ENCODE measurements around the gene TPRG1.

TPRG1 gene

GRCh38 chr3:189165092-189165612, 6.6 kb upstream of the TPRG1 start:
- no peak for DNase-seq (ENCODE audit: low read depth in 2 of 2)

GRCh38 chr3:189166321-189166720, 5.5 kb upstream of the TPRG1 start:
- no peak for DNase-seq (ENCODE audit: low read depth in 2 of 2)

GRCh38 chr3:189167027-189167766, 4.6 kb upstream of the TPRG1 start:
- no peak for DNase-seq (ENCODE audit: low read depth in 2 of 2)

GRCh38 chr3:189168711-189169110, 3.1 kb upstream of the TPRG1 start:
- no peak for DNase-seq (ENCODE audit: low read depth in 2 of 2)

GRCh38 chr3:189169728-189170127, 2.0 kb upstream of the TPRG1 start:
- DNase-seq (ENCODE audit: low read depth in 2 of 2) = no peak

GRCh38 chr3:189170559-189170958, 1.2 kb upstream of the TPRG1 start:
- DNase-seq (ENCODE audit: low read depth in 2 of 2) = no peak

- DNase-seq (ENCODE audit: low read depth in 2 of 2) = no peak
Observed at GRCh38 chr3:189172668-189173419, 1.1 kb downstream of the TPRG1 start.

- no peak for DNase-seq (ENCODE audit: low read depth in 2 of 2)
Observed at GRCh38 chr3:189184566-189184965, 12.8 kb downstream of the TPRG1 start.

- no peak for DNase-seq (ENCODE audit: low read depth in 2 of 2)
Observed at GRCh38 chr3:189186101-189186500, 14.3 kb downstream of the TPRG1 start.

- DNase-seq (ENCODE audit: low read depth in 2 of 2) = no peak
Observed at GRCh38 chr3:189188466-189188865, 16.7 kb downstream of the TPRG1 start.

GRCh38 chr3:189192725-189193124, 21.0 kb downstream of the TPRG1 start:
- DNase-seq (ENCODE audit: low read depth in 2 of 2) = no peak

- DNase-seq (ENCODE audit: low read depth in 2 of 2) = no peak
Observed at GRCh38 chr3:189195302-189195701, 23.5 kb downstream of the TPRG1 start.

GRCh38 chr3:189202106-189202505, 30.3 kb downstream of the TPRG1 start:
- DNase-seq (ENCODE audit: low read depth in 2 of 2) = no peak

- DNase-seq (ENCODE audit: low read depth in 2 of 2) = no peak
Observed at GRCh38 chr3:189202583-189202982, 30.8 kb downstream of the TPRG1 start.

GRCh38 chr3:189204167-189204866, 32.5 kb downstream of the TPRG1 start:
- DNase-seq (ENCODE audit: low read depth in 2 of 2) = no peak

GRCh38 chr3:189204937-189205336, 33.2 kb downstream of the TPRG1 start:
- no peak for DNase-seq (ENCODE audit: low read depth in 2 of 2)

GRCh38 chr3:189210251-189210770, 38.5 kb downstream of the TPRG1 start:
- DNase-seq (ENCODE audit: low read depth in 2 of 2) = no peak

- no peak for DNase-seq (ENCODE audit: low read depth in 2 of 2)
Observed at GRCh38 chr3:189212681-189213080, 40.9 kb downstream of the TPRG1 start.

GRCh38 chr3:189214651-189215050, 42.9 kb downstream of the TPRG1 start:
- DNase-seq (ENCODE audit: low read depth in 2 of 2) = no peak

- no peak for DNase-seq (ENCODE audit: low read depth in 2 of 2)
Observed at GRCh38 chr3:189222927-189223636, 51.3 kb downstream of the TPRG1 start.

- no peak for DNase-seq (ENCODE audit: low read depth in 2 of 2)
Observed at GRCh38 chr3:189225431-189225830, 53.7 kb downstream of the TPRG1 start.

- no peak for DNase-seq (ENCODE audit: low read depth in 2 of 2)
Observed at GRCh38 chr3:189227249-189227648, 55.5 kb downstream of the TPRG1 start.

Data from stimulated activated CD4-positive, alpha-beta T cell treated with anti-CD3 and anti-CD28 coated beads, Interleukin-1b, Interleukin-23, amount 100 ng/mL, for 4 hours (primary cell).